Measurements from ENCODE around the gene RAB31.

GRCh38 chr18:9737472-9738121 is 29.5 kb downstream of the RAB31 start:
- TF ChIP-seq CTCF (IDR thresholded peaks at IDR 0.05 in 4 of 5, conservative IDR thresholded peaks at IDR 0.05 in 1 of 5) = no peak
- TF ChIP-seq POLR2A (IDR thresholded peaks at IDR 0.05) = no peak

Measured in gastrocnemius medialis (tissue), 4 donors.